HEK293 (cell line): ENCODE results near the gene CENPS.

Experiments used
- GLI4 ChIP-seq: fragments of 450-650 bp; formaldehyde crosslinking; IDR thresholded peaks from 2 replicates; pipeline ENCODE4 v1.5.1; 2016; ENCODE audit warnings: missing biosample characterization, missing genetic modification characterization
- KLF16 ChIP-seq: fragments of 450-650 bp; formaldehyde crosslinking; IDR thresholded peaks from 2 replicates; pipeline ENCODE4 v1.5.1; 2017; ENCODE audit warnings: missing biosample characterization, missing genetic modification characterization
- KLF7 ChIP-seq: fragments of 450-650 bp; formaldehyde crosslinking; IDR thresholded peaks from 2 replicates; pipeline ENCODE4 v1.5.1; 2016; ENCODE audit warnings: missing biosample characterization, missing genetic modification characterization, borderline replicate concordance
- MZF1 ChIP-seq: fragments of 450-650 bp; formaldehyde crosslinking; IDR thresholded peaks from 2 replicates; pipeline ENCODE4 v1.5.1; 2017; ENCODE audit warnings: missing biosample characterization, missing genetic modification characterization, borderline replicate concordance
- SETDB1 ChIP-seq: IDR thresholded peaks from one replicate; pipeline ENCODE4 v1.6.1; 2017; ENCODE audit warnings: mild to moderate bottlenecking, low read length, moderate library complexity, mixed read lengths; ENCODE audit not compliant: insufficient read length
- ZBTB7A ChIP-seq: fragments of 450-650 bp; formaldehyde crosslinking; IDR thresholded peaks from 2 replicates; pipeline ENCODE4 v1.5.1; 2016; ENCODE audit warnings: low read depth, missing biosample characterization, missing genetic modification characterization
- ZFP37 ChIP-seq: fragments of 450-650 bp; formaldehyde crosslinking; IDR thresholded peaks from 2 replicates; pipeline ENCODE4 v1.5.1; 2016; ENCODE audit warnings: missing biosample characterization, missing genetic modification characterization
- ZFP41 ChIP-seq: fragments of 450-650 bp; formaldehyde crosslinking; IDR thresholded peaks from 2 replicates; pipeline ENCODE4 v1.5.1; 2016; ENCODE audit warnings: missing biosample characterization, missing genetic modification characterization, borderline replicate concordance
- ZNF140 ChIP-seq: fragments of 450-650 bp; formaldehyde crosslinking; IDR thresholded peaks from 2 replicates; pipeline ENCODE4 v1.5.1; 2016; ENCODE audit warnings: missing biosample characterization, missing genetic modification characterization
- ZNF155 ChIP-seq: fragments of 450-650 bp; formaldehyde crosslinking; IDR thresholded peaks from 2 replicates; pipeline ENCODE4 v1.5.1; 2016; ENCODE audit warnings: missing biosample characterization, missing genetic modification characterization
- ZNF2 ChIP-seq: fragments of 450-650 bp; formaldehyde crosslinking; IDR thresholded peaks from 2 replicates; pipeline ENCODE4 v1.5.1; 2016; ENCODE audit warnings: missing biosample characterization, missing genetic modification characterization
- ZNF211 ChIP-seq: fragments of 450-650 bp; formaldehyde crosslinking; IDR thresholded peaks from 2 replicates; pipeline ENCODE4 v1.5.1; 2016; ENCODE audit warnings: low read depth, missing biosample characterization, missing genetic modification characterization
- ZNF214 ChIP-seq: fragments of 450-650 bp; formaldehyde crosslinking; IDR thresholded peaks from 2 replicates; pipeline ENCODE4 v1.5.1; 2017; ENCODE audit warnings: missing biosample characterization, mild to moderate bottlenecking, missing genetic modification characterization, borderline replicate concordance
- ZNF23 ChIP-seq: fragments of 450-650 bp; formaldehyde crosslinking; IDR thresholded peaks from 2 replicates; pipeline ENCODE4 v1.5.1; 2016; ENCODE audit warnings: missing biosample characterization, missing genetic modification characterization, borderline replicate concordance
- ZNF24 ChIP-seq: fragments of 450-650 bp; formaldehyde crosslinking; IDR thresholded peaks from 2 replicates; pipeline ENCODE4 v1.5.1; 2016; ENCODE audit warnings: missing biosample characterization, missing genetic modification characterization
- ZNF324 ChIP-seq: fragments of 450-650 bp; formaldehyde crosslinking; IDR thresholded peaks from 2 replicates; pipeline ENCODE4 v1.5.1; 2016; ENCODE audit warnings: missing biosample characterization, missing genetic modification characterization
- ZNF335 ChIP-seq: fragments of 450-650 bp; formaldehyde crosslinking; conservative IDR thresholded peaks from 2 replicates; pipeline ENCODE4 v1.5.1; 2016; ENCODE audit warnings: missing biosample characterization, missing genetic modification characterization
- ZNF362 ChIP-seq: fragments of 450-650 bp; formaldehyde crosslinking; IDR thresholded peaks from 2 replicates; pipeline ENCODE4 v1.5.1; 2016; ENCODE audit warnings: missing biosample characterization, missing genetic modification characterization
- ZNF391 ChIP-seq: fragments of 450-650 bp; formaldehyde crosslinking; IDR thresholded peaks from 2 replicates; pipeline ENCODE4 v1.5.1; 2016; ENCODE audit warnings: low read depth, missing biosample characterization, missing genetic modification characterization, borderline replicate concordance
- ZNF501 ChIP-seq: fragments of 450-650 bp; formaldehyde crosslinking; IDR thresholded peaks from 2 replicates; pipeline ENCODE4 v1.5.1; 2016; ENCODE audit warnings: missing biosample characterization, missing genetic modification characterization
- ZNF510 ChIP-seq: fragments of 450-650 bp; formaldehyde crosslinking; IDR thresholded peaks from 2 replicates; pipeline ENCODE4 v1.5.1; 2018; ENCODE audit warnings: mild to moderate bottlenecking, missing genetic modification characterization, missing biosample characterization; ENCODE audit not compliant: insufficient replicate concordance
- ZNF548 ChIP-seq: fragments of 450-650 bp; formaldehyde crosslinking; IDR thresholded peaks from 2 replicates; pipeline ENCODE4 v1.5.1; 2016; ENCODE audit warnings: missing biosample characterization, missing genetic modification characterization
- ZNF558 ChIP-seq: fragments of 450-650 bp; formaldehyde crosslinking; IDR thresholded peaks from 2 replicates; pipeline ENCODE4 v1.5.1; 2016; ENCODE audit warnings: missing biosample characterization, missing genetic modification characterization
- ZNF571 ChIP-seq: fragments of 450-650 bp; formaldehyde crosslinking; IDR thresholded peaks from 2 replicates; pipeline ENCODE4 v1.5.0; 2017; ENCODE audit warnings: missing biosample characterization, missing genetic modification characterization
- ZNF585B ChIP-seq: fragments of 450-650 bp; formaldehyde crosslinking; IDR thresholded peaks from 2 replicates; pipeline ENCODE4 v1.5.1; 2016; ENCODE audit warnings: missing biosample characterization, missing genetic modification characterization
- ZNF623 ChIP-seq: fragments of 450-650 bp; formaldehyde crosslinking; IDR thresholded peaks from 2 replicates; pipeline ENCODE4 v1.5.1; 2016; ENCODE audit warnings: missing biosample characterization, missing genetic modification characterization
- ZNF639 ChIP-seq: fragments of 450-650 bp; formaldehyde crosslinking; IDR thresholded peaks from 2 replicates; pipeline ENCODE4 v1.5.1; 2016; ENCODE audit warnings: missing biosample characterization, missing genetic modification characterization
- ZNF654 ChIP-seq: fragments of 450-650 bp; formaldehyde crosslinking; IDR thresholded peaks from 2 replicates; pipeline ENCODE4 v1.5.1; 2016; ENCODE audit warnings: low read depth, missing biosample characterization, missing genetic modification characterization
- ZNF768 ChIP-seq: fragments of 450-650 bp; formaldehyde crosslinking; IDR thresholded peaks from 2 replicates; pipeline ENCODE4 v1.5.1; 2018; ENCODE audit warnings: missing biosample characterization, mild to moderate bottlenecking, missing genetic modification characterization
- ZSCAN18 ChIP-seq: fragments of 450-650 bp; formaldehyde crosslinking; IDR thresholded peaks from 2 replicates; pipeline ENCODE4 v1.5.1; 2016; ENCODE audit warnings: missing biosample characterization, missing genetic modification characterization
- ZSCAN23 ChIP-seq: fragments of 450-650 bp; formaldehyde crosslinking; IDR thresholded peaks from 2 replicates; pipeline ENCODE4 v1.5.1; 2016; ENCODE audit warnings: missing biosample characterization, missing genetic modification characterization
- ZSCAN30 ChIP-seq: fragments of 450-650 bp; IDR thresholded peaks from 2 replicates; pipeline ENCODE4 v1.5.1; 2018; ENCODE audit warnings: missing biosample characterization, mild to moderate bottlenecking, missing genetic modification characterization, moderate library complexity
- TF ChIP-seq, protein P1 (sequence below): fragments of 450-650 bp; formaldehyde crosslinking; IDR thresholded peaks from 2 replicates; pipeline ENCODE4 v1.5.1; 2017; ENCODE audit warnings: missing biosample characterization, missing genetic modification characterization
- TF ChIP-seq, protein P2 (sequence below): fragments of 450-650 bp; formaldehyde crosslinking; IDR thresholded peaks from 2 replicates; pipeline ENCODE4; 2016; ENCODE audit warnings: missing biosample characterization, missing genetic modification characterization

Gene CENPS

GRCh38 chr1:10430216-10431069, at the start of gene CENPS (continued):
- no peak for TF ChIP-seq ZNF362
- no peak; the same call in 1 of the 2 replicates for TF ChIP-seq ZNF768 (tag by site-specific recombination)
- peak; percentile 87 for TF ChIP-seq KLF16
- TF ChIP-seq ZNF510 (tag by site-specific recombination) = no peak
- TF ChIP-seq ZNF654 (tag by site-specific recombination) = no peak
- 0 out of 2 replicates have a peak, but pooled peaks have one; percentile 8 for TF ChIP-seq ZNF623 (tag by site-specific recombination)
- 0 out of 2 replicates have a peak, but pooled peaks have one; percentile 35 for TF ChIP-seq ZNF24
- no peak for TF ChIP-seq ZNF558
- TF ChIP-seq ZFP41 (tag by site-specific recombination) = no peak
- TF ChIP-seq ZNF548 (tag by site-specific recombination) = no peak
- TF ChIP-seq ZSCAN30 (tag by site-specific recombination) = peak; percentile 97
- TF ChIP-seq, protein P1, sequence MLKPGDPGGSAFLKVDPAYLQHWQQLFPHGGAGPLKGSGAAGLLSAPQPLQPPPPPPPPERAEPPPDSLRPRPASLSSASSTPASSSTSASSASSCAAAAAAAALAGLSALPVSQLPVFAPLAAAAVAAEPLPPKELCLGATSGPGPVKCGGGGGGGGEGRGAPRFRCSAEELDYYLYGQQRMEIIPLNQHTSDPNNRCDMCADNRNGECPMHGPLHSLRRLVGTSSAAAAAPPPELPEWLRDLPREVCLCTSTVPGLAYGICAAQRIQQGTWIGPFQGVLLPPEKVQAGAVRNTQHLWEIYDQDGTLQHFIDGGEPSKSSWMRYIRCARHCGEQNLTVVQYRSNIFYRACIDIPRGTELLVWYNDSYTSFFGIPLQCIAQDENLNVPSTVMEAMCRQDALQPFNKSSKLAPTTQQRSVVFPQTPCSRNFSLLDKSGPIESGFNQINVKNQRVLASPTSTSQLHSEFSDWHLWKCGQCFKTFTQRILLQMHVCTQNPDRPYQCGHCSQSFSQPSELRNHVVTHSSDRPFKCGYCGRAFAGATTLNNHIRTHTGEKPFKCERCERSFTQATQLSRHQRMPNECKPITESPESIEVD = no peak
- TF ChIP-seq ZSCAN18 = no peak; the same call in 1 of the 2 replicates
- TF ChIP-seq ZSCAN23 = no peak
- peak; percentile 85 for TF ChIP-seq ZNF2 (tag by site-specific recombination)
- TF ChIP-seq GLI4 (tag by site-specific recombination) = no peak
- TF ChIP-seq ZNF211 (tag by site-specific recombination) = no peak
- TF ChIP-seq ZFP37 (tag by site-specific recombination) = peak; percentile 10; the same call in 1 of the 2 replicates
- peak; percentile 73 for TF ChIP-seq SETDB1
- TF ChIP-seq ZNF639 (tag by site-specific recombination) = no peak
- TF ChIP-seq KLF7 (tag by site-specific recombination) = peak; percentile 87; the same call in 1 of the 2 replicates
- TF ChIP-seq ZNF214 (tag by site-specific recombination) = no peak
- no peak for TF ChIP-seq ZNF23
- TF ChIP-seq, protein P2, sequence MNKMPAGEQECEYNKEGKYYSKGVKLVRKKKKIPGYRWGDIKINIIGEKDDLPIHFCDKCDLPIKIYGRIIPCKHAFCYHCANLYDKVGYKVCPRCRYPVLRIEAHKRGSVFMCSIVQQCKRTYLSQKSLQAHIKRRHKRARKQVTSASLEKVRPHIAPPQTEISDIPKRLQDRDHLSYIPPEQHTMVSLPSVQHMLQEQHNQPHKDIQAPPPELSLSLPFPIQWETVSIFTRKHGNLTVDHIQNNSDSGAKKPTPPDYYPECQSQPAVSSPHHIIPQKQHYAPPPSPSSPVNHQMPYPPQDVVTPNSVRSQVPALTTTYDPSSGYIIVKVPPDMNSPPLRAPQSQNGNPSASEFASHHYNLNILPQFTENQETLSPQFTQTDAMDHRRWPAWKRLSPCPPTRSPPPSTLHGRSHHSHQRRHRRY = no peak
- peak; percentile 96 for TF ChIP-seq ZNF335 (tag by site-specific recombination)
- TF ChIP-seq ZNF324 (tag by site-specific recombination) = peak; percentile 88; the same call in 1 of the 2 replicates
- peak; percentile 90; the same call in 1 of the 2 replicates for TF ChIP-seq ZBTB7A (tag by site-specific recombination)
- TF ChIP-seq ZNF140 (tag by site-specific recombination) = no peak
- peak; percentile 89; the same call in 1 of the 2 replicates for TF ChIP-seq ZNF391
- TF ChIP-seq ZNF585B (tag by site-specific recombination) = no peak
- TF ChIP-seq ZNF501 (tag by site-specific recombination) = 0 out of 2 replicates have a peak, but pooled peaks have one; percentile 30
- TF ChIP-seq MZF1 = peak; percentile 16
- no peak for TF ChIP-seq ZNF571
- no peak for TF ChIP-seq ZNF155 (tag by site-specific recombination)
